DOHH2 (cell line): ENCODE measurements around the gene ZNF222.

Source experiments
- H3F3A ChIP-seq: fragments of 200-600 bp; sonication (generic), shearing (Covaris generic); 2 replicates; pipeline ENCODE4 v1.6.0; 2016; ENCODE audit warnings: antibody characterized with exemption, mild to moderate bottlenecking; ENCODE audit not compliant: control insufficient read depth, insufficient read depth
- H3K27ac ChIP-seq: fragments of 200-600 bp; sonication (generic); 2 replicates; pipeline ENCODE4 v1.5.1; 2014; ENCODE audit warnings: low read depth, mild to moderate bottlenecking, low read length, moderate library complexity
- H3K27me3 ChIP-seq: fragments of 200-600 bp; sonication (generic); 2 replicates; pipeline ENCODE4 v1.6.1; 2014; ENCODE audit warnings: mild to moderate bottlenecking, low read length, mixed read lengths; ENCODE audit not compliant: control insufficient read depth
- H3K36me3 ChIP-seq: fragments of 200-600 bp; sonication (generic); 2 replicates; pipeline ENCODE4 v1.6.1; 2014; ENCODE audit warnings: mild to moderate bottlenecking, low read length, moderate library complexity, mixed read lengths; ENCODE audit not compliant: control insufficient read depth
- H3K4me1 ChIP-seq: fragments of 200-600 bp; sonication (generic); 2 replicates; pipeline ENCODE4 v1.6.1; 2014; ENCODE audit warnings: mild to moderate bottlenecking, low read length, mixed read lengths; ENCODE audit not compliant: control insufficient read depth
- H3K4me2 ChIP-seq: fragments of 200-600 bp; sonication (generic); 2 replicates; pipeline ENCODE4 v1.6.0; 2014; ENCODE audit warnings: mild to moderate bottlenecking, low read length, moderate library complexity
- H3K4me3 ChIP-seq: fragments of 200-600 bp; sonication (generic); 2 replicates; pipeline ENCODE4 v1.5.1; 2014; ENCODE audit warnings: mild to moderate bottlenecking, low read length, mixed read lengths
- H3K79me2 ChIP-seq: fragments of 200-600 bp; sonication (generic); 2 replicates; pipeline ENCODE4 v1.6.1; 2014; ENCODE audit warnings: mild to moderate bottlenecking, low read length, mixed read lengths; ENCODE audit not compliant: control insufficient read depth
- H3K9me2 ChIP-seq: fragments of 200-600 bp; sonication (generic); replicated peaks from 2 replicates; pipeline ENCODE4 v1.6.1; 2014; ENCODE audit warnings: mild to moderate bottlenecking, low read length, mixed read lengths; ENCODE audit not compliant: control insufficient read depth
- H3K9me3 ChIP-seq: fragments of 200-600 bp; sonication (generic); 2 replicates; pipeline ENCODE4 v1.6.1; 2014; ENCODE audit warnings: antibody characterized with exemption, low read length, mixed read lengths; ENCODE audit not compliant: control insufficient read depth, insufficient read depth
- H4K20me1 ChIP-seq: fragments of 200-600 bp; sonication (generic); 2 replicates; pipeline ENCODE4 v1.6.0; 2014; ENCODE audit warnings: low read depth, mild to moderate bottlenecking, antibody characterized with exemption, low read length, moderate library complexity; ENCODE audit not compliant: control insufficient read depth, insufficient read depth
- CTCF ChIP-seq: fragments of 200-600 bp; sonication (generic); IDR thresholded peaks from one replicate; pipeline ENCODE4 v1.5.1; 2014; ENCODE audit warnings: antibody characterized with exemption, mild to moderate bottlenecking, low read depth, low read length; ENCODE audit not compliant: poor library complexity, severe bottlenecking
- EZH2phosphoT487 ChIP-seq: fragments of 200-600 bp; sonication (generic); IDR thresholded peaks from 2 replicates; pipeline ENCODE4 v1.6.1; 2017; ENCODE audit warnings: borderline replicate concordance, mild to moderate bottlenecking, antibody characterized with exemption, low read length, moderate library complexity, mixed read lengths

Gene ZNF222

GRCh38 chr19:44032001-44032610 is 6.9 kb downstream of the ZNF222 start:
- H3K9me3 ChIP-seq = peaks cover 26% of the 10 kb centered on the region
- H3K4me1 ChIP-seq = no peaks in the 10 kb centered on the region
- no peak overlapping the region for H3K4me3 ChIP-seq
- H3K9me2 ChIP-seq = no peaks in the 10 kb centered on the region
- H3K4me2 ChIP-seq = no peak overlapping the region
- H3K79me2 ChIP-seq = no peaks in the 10 kb centered on the region
- H3K27ac ChIP-seq = no peak overlapping the region
- no peak for TF ChIP-seq CTCF
- TF ChIP-seq EZH2phosphoT487 = no peak
- H3F3A ChIP-seq = no peaks in the 10 kb centered on the region
- H3K36me3 ChIP-seq = no peaks in the 10 kb centered on the region
- H3K27me3 ChIP-seq = no peaks in the 10 kb centered on the region
- H4K20me1 ChIP-seq = no peaks in the 10 kb centered on the region

- no peaks in the 10 kb centered on the region for H3K79me2 ChIP-seq
- H4K20me1 ChIP-seq = no peaks in the 10 kb centered on the region
- no peaks in the 10 kb centered on the region for H3F3A ChIP-seq
- TF ChIP-seq CTCF (no peak), EZH2phosphoT487 (no peak)
- no peaks in the 10 kb centered on the region; the same call in 1 of the 2 replicates for H3K9me3 ChIP-seq
- H3K4me3 ChIP-seq = no peak overlapping the region
- H3K27me3 ChIP-seq = no peaks in the 10 kb centered on the region
- no peaks in the 10 kb centered on the region for H3K4me1 ChIP-seq
- no peaks in the 10 kb centered on the region for H3K36me3 ChIP-seq
- H3K27ac ChIP-seq = no peak overlapping the region
- H3K4me2 ChIP-seq = no peak overlapping the region
- no peaks in the 10 kb centered on the region for H3K9me2 ChIP-seq
These were observed 17.0 kb downstream of the ZNF222 start for GRCh38 chr19:44042147-44042546.

GRCh38 chr19:44050740-44051649 is 25.8 kb downstream of the ZNF222 start:
- H4K20me1 ChIP-seq = no peaks in the 10 kb centered on the region
- no peaks in the 10 kb centered on the region for H3K36me3 ChIP-seq
- H3K27ac ChIP-seq = no peak overlapping the region
- no peak overlapping the region for H3K4me2 ChIP-seq
- H3K4me3 ChIP-seq = no peak overlapping the region
- no peaks in the 10 kb centered on the region for H3F3A ChIP-seq
- H3K79me2 ChIP-seq = no peaks in the 10 kb centered on the region
- H3K4me1 ChIP-seq = no peaks in the 10 kb centered on the region
- peaks cover 4% of the 10 kb centered on the region for H3K27me3 ChIP-seq
- H3K9me2 ChIP-seq = no peaks in the 10 kb centered on the region
- H3K9me3 ChIP-seq = peaks cover 20% of the 10 kb centered on the region
- TF ChIP-seq EZH2phosphoT487 (no peak), CTCF (no peak)
